Ishikawa (cell line): ENCODE data around the gene EGFR.

Source experiments
- CEBPB ChIP-seq: IDR thresholded peaks from 2 replicates; pipeline ENCODE4 v1.6.1; 2012
- CREB1 ChIP-seq: IDR thresholded peaks from 2 replicates; pipeline ENCODE4 v1.6.1; 2012; ENCODE audit warnings: low read depth
- EGR1 ChIP-seq: IDR thresholded peaks from 2 replicates; pipeline ENCODE4 v1.6.1; 2012
- EP300 ChIP-seq: IDR thresholded peaks from 2 replicates; pipeline ENCODE4 v1.6.1; 2012; ENCODE audit warnings: borderline replicate concordance
- FOXM1 ChIP-seq: IDR thresholded peaks from 2 replicates; pipeline ENCODE4 v1.6.1; 2012; ENCODE audit warnings: low read depth, borderline replicate concordance
- MAX ChIP-seq: IDR thresholded peaks from 2 replicates; pipeline ENCODE4 v1.6.1; 2012
- NFIC ChIP-seq: IDR thresholded peaks from 2 replicates; pipeline ENCODE4 v1.6.1; 2012
- RAD21 ChIP-seq: IDR thresholded peaks from 2 replicates; pipeline ENCODE4 v1.6.1; 2012; ENCODE audit warnings: low read depth
- REST ChIP-seq: IDR thresholded peaks from 2 replicates; pipeline ENCODE4 v1.6.1; 2012; ENCODE audit warnings: low read depth, mild to moderate bottlenecking
- TAF1 ChIP-seq: IDR thresholded peaks from 2 replicates; pipeline ENCODE4 v1.6.1; 2012; ENCODE audit warnings: low read depth, mild to moderate bottlenecking
- TCF12 ChIP-seq: IDR thresholded peaks from 2 replicates; pipeline ENCODE4 v1.6.1; 2012; ENCODE audit warnings: low read depth
- TEAD4 ChIP-seq: IDR thresholded peaks from 2 replicates; pipeline ENCODE4 v1.6.1; 2012
- USF1 ChIP-seq: IDR thresholded peaks from 2 replicates; pipeline ENCODE4 v1.6.1; 2012
- YY1 ChIP-seq: IDR thresholded peaks from 2 replicates; pipeline ENCODE4 v1.6.1; 2012; ENCODE audit warnings: low read depth
- ZBTB7A ChIP-seq: IDR thresholded peaks from 2 replicates; pipeline ENCODE4 v1.6.1; 2012; ENCODE audit warnings: low read depth

EGFR gene

GRCh38 chr7:55031075-55031474, 12.3 kb downstream of the EGFR start:
- TF ChIP-seq EGR1, result no peak
- TF ChIP-seq TAF1, result no peak
- no peak for TF ChIP-seq TEAD4
- no peak for TF ChIP-seq USF1

GRCh38 chr7:55032069-55032699, 13.4 kb downstream of the EGFR start:
- no peak for TF ChIP-seq EGR1
- no peak for TF ChIP-seq RAD21
- no peak for TF ChIP-seq TCF12
- TF ChIP-seq ZBTB7A, result no peak
- no peak for TF ChIP-seq CEBPB
- TF ChIP-seq NFIC, result no peak
- no peak for TF ChIP-seq TAF1
- no peak for TF ChIP-seq CREB1
- TF ChIP-seq MAX, result no peak
- no peak for TF ChIP-seq FOXM1
- TF ChIP-seq EP300, result no peak
- TF ChIP-seq USF1, result no peak
- TF ChIP-seq REST, result no peak
- TF ChIP-seq YY1, result no peak
- TF ChIP-seq TEAD4, result no peak

- TF ChIP-seq NFIC, result no peak
- no peak for TF ChIP-seq FOXM1
- no peak for TF ChIP-seq CEBPB
- no peak for TF ChIP-seq CREB1
- TF ChIP-seq TCF12, result no peak
- TF ChIP-seq TAF1, result no peak
- TF ChIP-seq USF1, result no peak
- TF ChIP-seq EGR1, result no peak
- TF ChIP-seq RAD21, result no peak
- no peak for TF ChIP-seq TEAD4
- no peak for TF ChIP-seq EP300
- no peak for TF ChIP-seq REST
- no peak for TF ChIP-seq ZBTB7A
- TF ChIP-seq MAX, result no peak
- TF ChIP-seq YY1, result no peak
These were observed 14.5 kb downstream of the EGFR start for GRCh38 chr7:55033236-55033846.

GRCh38 chr7:55034776-55035175, 16.0 kb downstream of the EGFR start:
- no peak for TF ChIP-seq FOXM1
- TF ChIP-seq MAX, result no peak
- no peak for TF ChIP-seq CEBPB
- TF ChIP-seq TCF12, result no peak
- TF ChIP-seq ZBTB7A, result no peak
- no peak for TF ChIP-seq TAF1
- no peak for TF ChIP-seq CREB1
- no peak for TF ChIP-seq EP300
- TF ChIP-seq NFIC, result no peak
- TF ChIP-seq USF1, result no peak
- no peak for TF ChIP-seq RAD21
- TF ChIP-seq YY1, result no peak
